SH-SY5Y (cell line): ENCODE results near the gene PITPNC1.

Source experiments
- GATA2 ChIP-seq: IDR thresholded peaks from 2 replicates; pipeline ENCODE4 v1.6.1; 2011; ENCODE audit warnings: mild to moderate bottlenecking, low read depth, low read length
- GATA3 ChIP-seq: IDR thresholded peaks from 2 replicates; pipeline ENCODE4 v1.6.1; 2011; ENCODE audit warnings: low read depth, mild to moderate bottlenecking, low read length, moderate library complexity

PITPNC1 gene

GRCh38 chr17:67452681-67453554 lies 75.8 kb downstream of the PITPNC1 start:
- TF ChIP-seq GATA3 (no peak), GATA2 (no peak)

- no peak for TF ChIP-seq GATA2
- TF ChIP-seq GATA3, result no peak
Measured at GRCh38 chr17:67456103-67456502, 79.0 kb downstream of the PITPNC1 start.

- no peak for TF ChIP-seq GATA2
- no peak for TF ChIP-seq GATA3
Measured at GRCh38 chr17:67456889-67457288, 79.8 kb downstream of the PITPNC1 start.

- TF ChIP-seq GATA3 (no peak), GATA2 (no peak)
Measured at GRCh38 chr17:67458203-67458602, 81.1 kb downstream of the PITPNC1 start.

GRCh38 chr17:67459985-67460384 lies 82.9 kb downstream of the PITPNC1 start:
- TF ChIP-seq GATA2 (no peak), GATA3 (no peak)

GRCh38 chr17:67461228-67461780 lies 84.2 kb downstream of the PITPNC1 start:
- no peak for TF ChIP-seq GATA2
- no peak for TF ChIP-seq GATA3

GRCh38 chr17:67461876-67462275 lies 84.8 kb downstream of the PITPNC1 start:
- TF ChIP-seq GATA3, result no peak
- TF ChIP-seq GATA2, result no peak

- TF ChIP-seq GATA2, result no peak
- no peak for TF ChIP-seq GATA3
Measured at GRCh38 chr17:67466251-67466796, 89.2 kb downstream of the PITPNC1 start.

- TF ChIP-seq GATA2, result 0 out of 2 replicates have a peak, but pooled peaks have one; percentile 12
- TF ChIP-seq GATA3, result no peak
Measured at GRCh38 chr17:67467500-67468455, 90.7 kb downstream of the PITPNC1 start.

GRCh38 chr17:67469208-67469980 lies 92.3 kb downstream of the PITPNC1 start:
- no peak for TF ChIP-seq GATA2
- TF ChIP-seq GATA3, result no peak

- TF ChIP-seq GATA2, result no peak
- TF ChIP-seq GATA3, result no peak
Measured at GRCh38 chr17:67470163-67470562, 93.1 kb downstream of the PITPNC1 start.

GRCh38 chr17:67471118-67471517 lies 94.0 kb downstream of the PITPNC1 start:
- TF ChIP-seq GATA2, result no peak
- TF ChIP-seq GATA3, result no peak

GRCh38 chr17:67474081-67474661 lies 97.1 kb downstream of the PITPNC1 start:
- TF ChIP-seq GATA2, result no peak
- TF ChIP-seq GATA3, result no peak

- no peak for TF ChIP-seq GATA3
- TF ChIP-seq GATA2, result no peak
Measured at GRCh38 chr17:67475161-67475937, 98.3 kb downstream of the PITPNC1 start.
